Endothelial cell (in vitro differentiated cells): ENCODE data around the gene GSN. TPM values are rescaled to one million over a fixed set of nuclear protein-coding genes. Genes with fewer than 3 reads are reported as not detected.

ENCODE experiments used
- DNase-seq: peaks from one replicate; pipeline ENCODE4 v3.0.0; 2021; ENCODE audit warnings: low spot score
- H3K27ac Mint-ChIP-seq: one replicate; pipeline ENCODE4 v1.8.0; 2021; ENCODE audit warnings: mixed read lengths, inconsistent platforms; ENCODE audit not compliant: unreplicated experiment
- H3K27me3 Mint-ChIP-seq: one replicate; pipeline ENCODE4 v1.8.0; 2021; ENCODE audit warnings: mild to moderate bottlenecking, moderate library complexity, mixed read lengths, inconsistent platforms; ENCODE audit not compliant: unreplicated experiment
- H3K36me3 Mint-ChIP-seq: one replicate; pipeline ENCODE4 v1.8.0; 2021; ENCODE audit warnings: mild to moderate bottlenecking, low read depth, mixed read lengths, inconsistent platforms; ENCODE audit not compliant: unreplicated experiment
- H3K4me1 Mint-ChIP-seq: one replicate; pipeline ENCODE4 v1.8.0; 2021; ENCODE audit warnings: mild to moderate bottlenecking, mixed read lengths, inconsistent platforms; ENCODE audit not compliant: unreplicated experiment
- H3K4me3 Mint-ChIP-seq: one replicate; pipeline ENCODE4 v1.8.0; 2021; ENCODE audit warnings: mild to moderate bottlenecking, mixed read lengths, inconsistent platforms; ENCODE audit not compliant: unreplicated experiment
- H3K9me3 Mint-ChIP-seq: one replicate; pipeline ENCODE4 v1.8.0; 2021; ENCODE audit warnings: mixed read lengths, inconsistent platforms; ENCODE audit not compliant: unreplicated experiment
- CTCF ChIP-seq: fragments of 200-600 bp; sonication (generic); IDR thresholded peaks from one replicate; pipeline ENCODE4 v1.5.0; 2021; ENCODE audit warnings: antibody characterized with exemption; ENCODE audit not compliant: unreplicated experiment
- total RNA-seq: library from RNA; stranded (reverse); fragmentation: NEBNext Ultra II Directional; extraction: Animal tissue kit (Norgen Biotek cat#: 25700); gene quantifications from one replicate; pipeline ENCODE4 v1.2.1, GENCODE V29; 2021; ENCODE audit not compliant: unreplicated experiment

Gene GSN
- total RNA-seq, 1 donor from 2014 or later, result 205 TPM

GRCh38 chr9:121308765-121309164 is 40.8 kb downstream of the GSN start:
- DNase-seq, result no peak
- Mint-ChIP-seq H3K4me3 (no peak overlapping the region), H3K27ac (no peak overlapping the region), H3K36me3 (peaks cover 43% of the 10 kb centered on the region), H3K9me3 (no peaks in the 10 kb centered on the region), H3K4me1 (no peaks in the 10 kb centered on the region), H3K27me3 (peaks cover 2% of the 10 kb centered on the region)
- TF ChIP-seq CTCF, result no peak

GRCh38 chr9:121309171-121309570 is 41.2 kb downstream of the GSN start:
- no peak for DNase-seq
- TF ChIP-seq CTCF, result no peak
- no peaks in the 10 kb centered on the region for H3K4me1 Mint-ChIP-seq
- H3K9me3 Mint-ChIP-seq, result no peaks in the 10 kb centered on the region
- H3K27me3 Mint-ChIP-seq, result peaks cover 2% of the 10 kb centered on the region
- no peak overlapping the region for H3K4me3 Mint-ChIP-seq
- no peak overlapping the region for H3K27ac Mint-ChIP-seq
- peaks cover 44% of the 10 kb centered on the region for H3K36me3 Mint-ChIP-seq

GRCh38 chr9:121309833-121310425 is 42.0 kb downstream of the GSN start:
- no peak for DNase-seq
- Mint-ChIP-seq H3K9me3 (no peaks in the 10 kb centered on the region), H3K4me1 (no peaks in the 10 kb centered on the region), H3K4me3 (no peak overlapping the region), H3K36me3 (peaks cover 42% of the 10 kb centered on the region), H3K27ac (no peak overlapping the region), H3K27me3 (peaks cover 2% of the 10 kb centered on the region)
- TF ChIP-seq CTCF, result no peak

- Mint-ChIP-seq H3K4me1 (no peaks in the 10 kb centered on the region), H3K36me3 (peaks cover 42% of the 10 kb centered on the region), H3K27ac (no peak overlapping the region), H3K4me3 (no peak overlapping the region), H3K9me3 (no peaks in the 10 kb centered on the region), H3K27me3 (peaks cover 2% of the 10 kb centered on the region)
- no peak for DNase-seq
- TF ChIP-seq CTCF, result no peak
Measured at GRCh38 chr9:121310571-121310970, 42.6 kb downstream of the GSN start.

- no peak for TF ChIP-seq CTCF
- no peaks in the 10 kb centered on the region for H3K4me1 Mint-ChIP-seq
- H3K36me3 Mint-ChIP-seq, result peaks cover 47% of the 10 kb centered on the region
- H3K9me3 Mint-ChIP-seq, result no peaks in the 10 kb centered on the region
- H3K4me3 Mint-ChIP-seq, result no peak overlapping the region
- H3K27me3 Mint-ChIP-seq, result peaks cover 2% of the 10 kb centered on the region
- H3K27ac Mint-ChIP-seq, result no peak overlapping the region
- no peak for DNase-seq
Measured at GRCh38 chr9:121312169-121312568, 44.2 kb downstream of the GSN start.
